HepG2 (cell line): ENCODE data around the gene OR52A1. TPM values are rescaled to one million over a fixed set of nuclear protein-coding genes. Genes with fewer than 3 reads are reported as not detected.

ENCODE experiments used
- ATAC-seq: fragments of 200-7000 bp; cut with Tn5 transposase; 3 replicates; pipeline ENCODE4 v1.9.1; 2020; ENCODE audit warnings: mild to moderate bottlenecking, moderate library complexity
- BruUV-seq: library from RNA; stranded (reverse); fragments of 400-500 nt; replicated peaks from 2 replicates; lab custom pipeline; 2021; lab: Mats Ljungman, UMichigan
- CTCF ChIA-PET: fragments of 300-600 bp; formaldehyde crosslinking; extraction: SDS; loops from one replicate; lab custom pipeline; 2021; ENCODE audit warnings: low total read pairs, inconsistent platforms, low intra/inter-chr PET ratio; lab: Yijun Ruan, JAX
- POLR2A ChIA-PET: fragments of 350-600 bp; sonication (Branson Sonifier 250); formaldehyde crosslinking; loops from one replicate; lab custom pipeline; 2020; ENCODE audit warnings: antibody characterized with exemption, inconsistent platforms; lab: Yijun Ruan, JAX
- DNase-seq: peaks from one replicate; pipeline ENCODE4 v3.0.0-alpha.2; 2015; ENCODE audit warnings: low spot score
- FAIRE-seq: peaks from 3 replicates; lab custom pipeline; 2011; peaks lifted over from hg19 to GRCh38; lab: Jason Lieb, UNC
- H2AFZ ChIP-seq: one replicate; pipeline ENCODE4 v1.6.1; 2011; ENCODE audit warnings: low read length, inconsistent platforms
- H3K27ac ChIP-seq: fragments of 300-600 bp; 3 replicates; pipeline ENCODE4 v1.8.0; 2011; ENCODE audit warnings: mixed run types, mild to moderate bottlenecking, mixed read lengths, low read length, inconsistent platforms; ENCODE audit not compliant: insufficient read depth; ENCODE audit errors: extremely low read length
- H3K27me3 ChIP-seq, 2 experiments: fragments of 200-600 bp in 1 of 2; 2 replicates in 1 of 2; 3 replicates in 1 of 2; pipeline versions ENCODE4 v1.6.0 to v1.8.0; 2011; ENCODE audit warnings: low read length in 2 of 2, mild to moderate bottlenecking in 2 of 2, moderate library complexity in 2 of 2, inconsistent platforms in 1 of 2; ENCODE audit not compliant: insufficient read depth in 2 of 2, control insufficient read depth in 1 of 2
- H3K36me3 ChIP-seq, 2 experiments: fragments of 200-600 bp in 1 of 2; replicated peaks in 1 of 2; 2 replicates in 1 of 2; 3 replicates in 1 of 2; pipeline versions ENCODE4 v1.5.1 to v1.8.0; 2011; ENCODE audit warnings: low read length in 2 of 2, inconsistent platforms in 1 of 2; ENCODE audit not compliant: insufficient read depth in 2 of 2, control insufficient read depth in 1 of 2
- H3K4me1 ChIP-seq: 2 replicates; pipeline ENCODE4 v1.5.1; 2012; ENCODE audit warnings: low read length, inconsistent platforms; ENCODE audit not compliant: insufficient read depth
- H3K4me2 ChIP-seq: 2 replicates; pipeline ENCODE4 v1.6.0; 2011; ENCODE audit warnings: low read depth, low read length, inconsistent platforms
- H3K4me3 ChIP-seq, 3 experiments: fragments of 200-600 bp in 1 of 3; sonication (generic), shearing (Covaris generic) in 1 of 3; replicated peaks in 1 of 3; 2 replicates each; pipeline ENCODE4 v1.5.1; 2011 to 2016; ENCODE audit warnings: low read length in 3 of 3, inconsistent platforms in 2 of 3, low read depth in 2 of 3, mild to moderate bottlenecking in 2 of 3, control low read depth in 1 of 3, mixed read lengths in 1 of 3; ENCODE audit not compliant: insufficient read depth in 1 of 3
- H3K79me2 ChIP-seq: one replicate; pipeline ENCODE4 v1.6.1; 2011; ENCODE audit warnings: low read length, inconsistent platforms; ENCODE audit not compliant: insufficient read depth
- H3K9ac ChIP-seq: 2 replicates; pipeline ENCODE4 v1.6.0; 2011; ENCODE audit warnings: mild to moderate bottlenecking, low read depth, low read length, inconsistent platforms; ENCODE audit not compliant: insufficient read depth
- H3K9me3 ChIP-seq: 2 replicates; pipeline ENCODE4 v1.5.1; 2012; ENCODE audit warnings: mild to moderate bottlenecking, low read length
- H4K20me1 ChIP-seq: 2 replicates; pipeline ENCODE4 v1.6.0; 2011; ENCODE audit warnings: inconsistent platforms, mild to moderate bottlenecking, low read length, moderate library complexity; ENCODE audit not compliant: insufficient read depth
- EP300 ChIP-seq, 3 experiments: sonication (generic) in 1 of 3; formaldehyde crosslinking in 1 of 3; IDR thresholded peaks; 2 replicates each; pipeline versions ENCODE4 v1.5.1 to v1.6.1; 2011 to 2020; ENCODE audit warnings: low read depth in 2 of 3, low read length in 2 of 3, borderline replicate concordance in 1 of 3, improper control_type of control experiment in 1 of 3, mild to moderate bottlenecking in 1 of 3, missing genetic modification reagents in 1 of 3, moderate library complexity in 1 of 3
- HMG20A ChIP-seq: IDR thresholded peaks from 2 replicates; pipeline ENCODE4 v1.6.1; 2016; ENCODE audit warnings: borderline replicate concordance
- NCOA1 ChIP-seq: sonication (generic); formaldehyde crosslinking; IDR thresholded peaks from 2 replicates; pipeline ENCODE4 v1.9.0; 2021; ENCODE audit warnings: missing genetic modification reagents
- NCOR1 ChIP-seq: fragments of 200-600 bp; sonication (generic); IDR thresholded peaks from 2 replicates; pipeline ENCODE4 v1.7.0; 2017; ENCODE audit warnings: antibody characterized with exemption, low read length, borderline replicate concordance
- RFX3 ChIP-seq: IDR thresholded peaks from 2 replicates; pipeline ENCODE4 v1.6.1; 2016; ENCODE audit warnings: missing biosample characterization, missing genetic modification reagents
- SATB2 ChIP-seq: sonication (generic); formaldehyde crosslinking; IDR thresholded peaks from 2 replicates; pipeline ENCODE4 v1.5.0; 2020; ENCODE audit warnings: missing genetic modification reagents
- ZMYM3 ChIP-seq: sonication (generic); formaldehyde crosslinking; IDR thresholded peaks from 2 replicates; pipeline ENCODE4 v1.5.1; 2020; ENCODE audit warnings: mild to moderate bottlenecking, missing genetic modification reagents
- ZNF232 ChIP-seq: sonication (generic); formaldehyde crosslinking; IDR thresholded peaks from 2 replicates; pipeline ENCODE4 v1.4.0; 2020; ENCODE audit warnings: missing genetic modification reagents, borderline replicate concordance
- ZNF557 ChIP-seq: sonication (generic); formaldehyde crosslinking; IDR thresholded peaks from 2 replicates; pipeline ENCODE4 v1.4.0; 2020; ENCODE audit warnings: missing genetic modification reagents
- ZNF580 ChIP-seq: IDR thresholded peaks from 2 replicates; pipeline ENCODE4 v1.6.1; 2016; ENCODE audit warnings: low read depth, borderline replicate concordance
- ZNF883 ChIP-seq: sonication (generic); formaldehyde crosslinking; IDR thresholded peaks from 2 replicates; pipeline ENCODE4 v1.5.1; 2020; ENCODE audit warnings: mild to moderate bottlenecking, missing genetic modification reagents; ENCODE audit errors: not compliant biosample characterization
- WGBS: methylation state at CpG from one replicate; pipeline ENCODE4 v1.1.6; 2017; ENCODE audit warnings: low lambda C conversion rate; 5-methylcytosine and 5-hydroxymethylcytosine counted together
- in situ Hi-C: cut with HindIII; loops from 2 replicates; pipeline ENCODE4 v1.10.0; 2017; ENCODE audit warnings: low pct_unique_long_range_greater_than_20kb; ENCODE audit not compliant: extremely low pct_ligation_motif_present
- intact Hi-C: fragments of 100-400 bp; cut with micrococcal nuclease; formaldehyde crosslinking; loops from one replicate; pipeline ENCODE4 v1.10.0; 2022; ENCODE audit not compliant: unreplicated experiment
- polyA plus RNA-seq, 8 experiments: library from polyadenylated mRNA; depleted of rRNA in 3 of 8; stranded (reverse) in 7 of 8; unstranded in 1 of 8; fragments of >200 nt; fragmentation: Illumina TruSeq in 4 of 8; extraction: Trizol in 4 of 8; gene quantifications; 2 replicates each; pipeline versions ENCODE4 v1.2.1 to v1.2.3, GENCODE V29; 2011 to 2016; ENCODE audit warnings: low read depth in 4 of 8, missing spikeins in 1 of 8, mixed read lengths in 1 of 8; ENCODE audit not compliant: insufficient read depth in 1 of 8
- total RNA-seq, 5 experiments: library from RNA; depleted of rRNA; stranded (reverse); fragments of >200 nt; fragmentation: Illumina TruSeq; extraction: Trizol; gene quantifications; 2 replicates each; pipeline ENCODE4 v1.2.3, GENCODE V29; 2016; ENCODE audit warnings: low read depth in 1 of 5
- TF ChIP-seq, protein P1 (sequence below): sonication (generic); formaldehyde crosslinking; IDR thresholded peaks from 2 replicates; pipeline ENCODE4 v1.4.0; 2020; ENCODE audit warnings: missing genetic modification reagents
- TF ChIP-seq, protein P2 (sequence below): sonication (generic); formaldehyde crosslinking; IDR thresholded peaks from 2 replicates; pipeline ENCODE4 v1.5.0; 2020; ENCODE audit warnings: missing genetic modification reagents, mild to moderate bottlenecking, borderline replicate concordance
- TF ChIP-seq, protein P3 (sequence below), 2 experiments: sonication (generic) in 1 of 2; formaldehyde crosslinking in 1 of 2; IDR thresholded peaks; 2 replicates each; pipeline versions ENCODE4 v1.4.0 to v1.6.1; 2016 to 2020; ENCODE audit warnings: borderline replicate concordance in 1 of 2, low read depth in 1 of 2, mild to moderate bottlenecking in 1 of 2, missing genetic modification reagents in 1 of 2

The OR52A1 gene
- total and polyA plus RNA-seq, 2 of the 13 experiments (the other 11 are each of a cell fraction or from before 2014, with no cell fraction given), result not detected

- Histone ChIP-seq H3K4me2 (no peak overlapping the region), H3K9me3 (no peaks in the 10 kb centered on the region), H3K27me3 (peaks cover 0 to 10% of the 10 kb centered on the region in 2 experiments; a peak in 2 of 5 replicates), H3K4me1 (no peaks in the 10 kb centered on the region), H3K9ac (no peak overlapping the region), H3K36me3 (no peaks in the 10 kb centered on the region), H3K27ac (no peak overlapping the region), H3K4me3 (no peak overlapping the region)
- ChIA-PET POLR2A (no interaction called here), CTCF (no interaction called here)
- DNase-seq (no peak), ATAC-seq (no peak)
- no peak for TF ChIP-seq ZNF557 (CRISPR knock-in tag)
- TF ChIP-seq HMG20A, result no peak
- TF ChIP-seq NCOA1, result no peak
- no peak for TF ChIP-seq NCOR1
- TF ChIP-seq, protein P1, sequence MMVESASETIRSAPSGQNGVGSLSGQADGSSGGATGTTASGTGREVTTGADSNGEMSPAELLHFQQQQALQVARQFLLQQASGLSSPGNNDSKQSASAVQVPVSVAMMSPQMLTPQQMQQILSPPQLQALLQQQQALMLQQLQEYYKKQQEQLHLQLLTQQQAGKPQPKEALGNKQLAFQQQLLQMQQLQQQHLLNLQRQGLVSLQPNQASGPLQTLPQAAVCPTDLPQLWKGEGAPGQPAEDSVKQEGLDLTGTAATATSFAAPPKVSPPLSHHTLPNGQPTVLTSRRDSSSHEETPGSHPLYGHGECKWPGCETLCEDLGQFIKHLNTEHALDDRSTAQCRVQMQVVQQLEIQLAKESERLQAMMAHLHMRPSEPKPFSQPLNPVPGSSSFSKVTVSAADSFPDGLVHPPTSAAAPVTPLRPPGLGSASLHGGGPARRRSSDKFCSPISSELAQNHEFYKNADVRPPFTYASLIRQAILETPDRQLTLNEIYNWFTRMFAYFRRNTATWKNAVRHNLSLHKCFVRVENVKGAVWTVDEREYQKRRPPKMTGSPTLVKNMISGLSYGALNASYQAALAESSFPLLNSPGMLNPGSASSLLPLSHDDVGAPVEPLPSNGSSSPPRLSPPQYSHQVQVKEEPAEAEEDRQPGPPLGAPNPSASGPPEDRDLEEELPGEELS (CRISPR knock-in tag), result no peak
- no peak for TF ChIP-seq ZNF883 (CRISPR knock-in tag)
- TF ChIP-seq, protein P2, sequence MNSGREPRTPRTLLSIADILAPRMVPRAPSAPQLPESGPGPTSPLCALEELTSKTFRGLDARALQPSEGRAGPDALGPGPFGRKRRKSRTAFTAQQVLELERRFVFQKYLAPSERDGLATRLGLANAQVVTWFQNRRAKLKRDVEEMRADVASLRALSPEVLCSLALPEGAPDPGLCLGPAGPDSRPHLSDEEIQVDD (CRISPR knock-in tag), result no peak
- TF ChIP-seq EP300 (IDR thresholded peaks at IDR 0.05; ENCODE audit: low read depth in 2 of 2, low read length in 2 of 2), result no peak
- TF ChIP-seq EP300 (CRISPR knock-in tag; IDR thresholded peaks at IDR 0.05; ENCODE audit: borderline replicate concordance), result no peak
- no peak for TF ChIP-seq SATB2 (CRISPR knock-in tag)
- no peak for TF ChIP-seq ZNF580 (CRISPR knock-in tag)
- TF ChIP-seq ZNF232, result no peak
- no peak for TF ChIP-seq ZMYM3
- TF ChIP-seq, protein P3, sequence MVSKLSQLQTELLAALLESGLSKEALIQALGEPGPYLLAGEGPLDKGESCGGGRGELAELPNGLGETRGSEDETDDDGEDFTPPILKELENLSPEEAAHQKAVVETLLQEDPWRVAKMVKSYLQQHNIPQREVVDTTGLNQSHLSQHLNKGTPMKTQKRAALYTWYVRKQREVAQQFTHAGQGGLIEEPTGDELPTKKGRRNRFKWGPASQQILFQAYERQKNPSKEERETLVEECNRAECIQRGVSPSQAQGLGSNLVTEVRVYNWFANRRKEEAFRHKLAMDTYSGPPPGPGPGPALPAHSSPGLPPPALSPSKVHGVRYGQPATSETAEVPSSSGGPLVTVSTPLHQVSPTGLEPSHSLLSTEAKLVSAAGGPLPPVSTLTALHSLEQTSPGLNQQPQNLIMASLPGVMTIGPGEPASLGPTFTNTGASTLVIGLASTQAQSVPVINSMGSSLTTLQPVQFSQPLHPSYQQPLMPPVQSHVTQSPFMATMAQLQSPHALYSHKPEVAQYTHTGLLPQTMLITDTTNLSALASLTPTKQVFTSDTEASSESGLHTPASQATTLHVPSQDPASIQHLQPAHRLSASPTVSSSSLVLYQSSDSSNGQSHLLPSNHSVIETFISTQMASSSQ (IDR thresholded peaks at IDR 0.05; ENCODE audit: low read depth), result no peak
- TF ChIP-seq, protein P3 (CRISPR knock-in tag; IDR thresholded peaks at IDR 0.05; ENCODE audit: borderline replicate concordance), result no peak
- no peak for TF ChIP-seq RFX3
- TF ChIP-seq, all 625 proteins: peak for 0
- intact Hi-C loops (no loop called here), in situ Hi-C loops (no loop called here)
- FAIRE-seq, result no peak
- H2AFZ ChIP-seq, result no peak overlapping the region
- H4K20me1 ChIP-seq, result no peaks in the 10 kb centered on the region
- H3K79me2 ChIP-seq, result no peaks in the 10 kb centered on the region
- WGBS, result 3% methylated on average over 2 of the region's 2 CpGs
- BruUV-seq, result no TSS peak
Observed at GRCh38 chr11:5102246-5102645, 52.3 kb downstream of the OR52A1 start.
